ENCODE results near the gene GRIFIN.

- TF ChIP-seq CTCF (IDR thresholded peaks at IDR 0.05) (no peak), POLR2A (IDR thresholded peaks at IDR 0.05) (no peak), POLR2AphosphoS5 (IDR thresholded peaks at IDR 0.05) (no peak), EP300 (IDR thresholded peaks at IDR 0.05) (no peak)
These were observed 31.2 kb downstream of the GRIFIN start for GRCh38 chr7:2445047-2445446.
